Measurements from ENCODE around the gene RASGRF2.

The RASGRF2 gene

GRCh38 chr5:81147011-81147885 lies 187.1 kb downstream of the RASGRF2 start:
- no peak for TF ChIP-seq POLR2A (IDR thresholded peaks at IDR 0.05; ENCODE audit: low read depth, low read length)
- TF ChIP-seq POLR2AphosphoS5 (IDR thresholded peaks at IDR 0.05; ENCODE audit: low read depth, low read length), result no peak
- no peak for TF ChIP-seq TAF1 (IDR thresholded peaks at IDR 0.05; ENCODE audit: borderline replicate concordance, low read depth, low read length)
- DNase-seq (ENCODE audit: insufficient read length) (no peak), FAIRE-seq (no peak)

GRCh38 chr5:81147886-81148571 lies 187.9 kb downstream of the RASGRF2 start:
- no peak for DNase-seq (ENCODE audit: insufficient read length)
- TF ChIP-seq POLR2AphosphoS5 (IDR thresholded peaks at IDR 0.05; ENCODE audit: low read depth, low read length) (no peak), POLR2A (IDR thresholded peaks at IDR 0.05; ENCODE audit: low read depth, low read length) (no peak), TAF1 (IDR thresholded peaks at IDR 0.05; ENCODE audit: borderline replicate concordance, low read depth, low read length) (no peak)
- no peak for FAIRE-seq

GRCh38 chr5:81151546-81151945 lies 191.4 kb downstream of the RASGRF2 start:
- TF ChIP-seq POLR2A (IDR thresholded peaks at IDR 0.05; ENCODE audit: low read depth, low read length) (no peak), TAF1 (IDR thresholded peaks at IDR 0.05; ENCODE audit: borderline replicate concordance, low read depth, low read length) (no peak), POLR2AphosphoS5 (IDR thresholded peaks at IDR 0.05; ENCODE audit: low read depth, low read length) (no peak)
- DNase-seq (ENCODE audit: insufficient read length), result no peak
- no peak for FAIRE-seq

DNA sequence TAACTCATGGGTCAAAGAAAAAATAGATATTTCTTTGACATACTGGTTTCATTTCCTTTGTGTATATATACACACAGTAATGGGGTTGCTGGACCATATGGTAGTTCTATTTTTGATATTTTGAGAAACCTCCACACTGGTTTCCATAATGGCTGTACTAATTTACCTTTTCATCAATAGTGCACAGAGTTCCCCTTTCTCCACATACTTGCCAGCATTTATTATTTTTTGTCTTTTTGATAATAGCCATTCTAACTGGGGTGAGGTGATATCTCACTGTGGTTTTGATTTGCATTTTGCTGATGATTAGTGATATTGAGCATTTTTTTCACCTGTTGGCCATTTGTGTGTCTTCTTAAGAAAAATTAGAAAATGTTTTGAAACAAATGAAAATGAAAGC lies 194.6 kb downstream of the RASGRF2 start:
- no peak for FAIRE-seq
- TF ChIP-seq POLR2A (IDR thresholded peaks at IDR 0.05; ENCODE audit: low read depth, low read length), result no peak
- no peak for TF ChIP-seq POLR2AphosphoS5 (IDR thresholded peaks at IDR 0.05; ENCODE audit: low read depth, low read length)
- TF ChIP-seq TAF1 (IDR thresholded peaks at IDR 0.05; ENCODE audit: borderline replicate concordance, low read depth, low read length), result no peak
- no peak for DNase-seq (ENCODE audit: insufficient read length)

DNA sequence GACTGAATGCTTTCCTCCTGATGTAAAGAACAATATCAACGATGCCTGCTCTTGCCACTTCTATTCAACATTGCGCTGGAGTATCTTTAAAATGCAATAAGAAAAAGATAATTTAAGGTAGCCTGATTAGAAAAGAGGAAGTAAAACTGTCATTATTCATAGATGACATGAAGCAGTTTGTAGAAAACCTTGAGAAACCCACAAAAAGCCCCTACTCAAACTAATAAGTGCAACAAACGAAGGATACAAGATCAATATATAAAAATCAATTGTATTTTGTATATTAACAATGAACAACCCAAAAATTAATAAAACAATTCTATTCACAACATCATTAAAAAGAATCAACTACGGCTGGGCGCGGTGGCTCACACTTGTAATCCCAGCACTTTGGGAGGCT lies 196.6 kb downstream of the RASGRF2 start:
- no peak for FAIRE-seq
- TF ChIP-seq POLR2A (IDR thresholded peaks at IDR 0.05; ENCODE audit: low read depth, low read length) (no peak), TAF1 (IDR thresholded peaks at IDR 0.05; ENCODE audit: borderline replicate concordance, low read depth, low read length) (no peak), POLR2AphosphoS5 (IDR thresholded peaks at IDR 0.05; ENCODE audit: low read depth, low read length) (no peak)

DNA sequence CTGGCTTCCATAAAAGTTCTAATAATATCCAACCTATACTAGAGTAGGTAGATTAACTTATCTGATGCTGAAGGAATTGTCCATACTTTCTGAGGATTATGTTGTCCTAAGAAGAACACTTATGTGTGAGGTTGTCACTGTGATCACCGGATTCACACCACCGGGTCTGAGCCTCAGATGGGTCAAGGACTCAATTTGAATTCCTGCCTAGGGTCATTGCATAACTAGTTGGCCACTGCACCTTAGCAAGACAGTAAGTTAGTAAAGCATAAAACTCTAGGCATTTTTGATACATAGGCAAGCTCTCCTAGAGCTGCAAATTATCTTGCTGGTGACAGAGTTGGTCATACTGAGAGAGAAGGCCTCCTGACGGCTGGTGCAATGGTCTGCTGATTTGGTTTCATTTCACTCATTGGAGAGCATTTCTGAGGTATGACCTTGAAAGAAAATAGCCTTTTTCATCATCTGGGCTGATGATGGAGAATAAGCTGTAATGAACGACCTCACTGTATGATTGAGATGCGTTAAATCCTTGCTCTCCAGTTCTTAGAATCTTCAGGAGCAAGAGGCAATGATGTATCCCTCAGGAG lies 200.9 kb downstream of the RASGRF2 start:
- FAIRE-seq, result peak; percentile 88
- peak; percentile 34 for DNase-seq (ENCODE audit: insufficient read length)
- TF ChIP-seq TAF1 (IDR thresholded peaks at IDR 0.05; ENCODE audit: borderline replicate concordance, low read depth, low read length), result no peak
- no peak for TF ChIP-seq POLR2AphosphoS5 (IDR thresholded peaks at IDR 0.05; ENCODE audit: low read depth, low read length)
- TF ChIP-seq POLR2A (IDR thresholded peaks at IDR 0.05; ENCODE audit: low read depth, low read length), result no peak

More for the DNA sequence above, 196.6 kb downstream of the RASGRF2 start:
- DNase-seq (ENCODE audit: insufficient read length), result no peak

GRCh38 chr5:81162501-81162900 lies 202.3 kb downstream of the RASGRF2 start:
- no peak for FAIRE-seq

GRCh38 chr5:81163651-81164050 lies 203.5 kb downstream of the RASGRF2 start:
- TF ChIP-seq POLR2A (IDR thresholded peaks at IDR 0.05; ENCODE audit: low read depth, low read length), result no peak
- TF ChIP-seq POLR2AphosphoS5 (IDR thresholded peaks at IDR 0.05; ENCODE audit: low read depth, low read length), result no peak
- no peak for TF ChIP-seq TAF1 (IDR thresholded peaks at IDR 0.05; ENCODE audit: borderline replicate concordance, low read depth, low read length)
- FAIRE-seq (no peak), DNase-seq (ENCODE audit: insufficient read length) (no peak)

More at GRCh38 chr5:81162501-81162900, 202.3 kb downstream of the RASGRF2 start:
- TF ChIP-seq POLR2A (IDR thresholded peaks at IDR 0.05; ENCODE audit: low read depth, low read length) (no peak), TAF1 (IDR thresholded peaks at IDR 0.05; ENCODE audit: borderline replicate concordance, low read depth, low read length) (no peak), POLR2AphosphoS5 (IDR thresholded peaks at IDR 0.05; ENCODE audit: low read depth, low read length) (no peak)
- no peak for DNase-seq (ENCODE audit: insufficient read length)

DNA sequence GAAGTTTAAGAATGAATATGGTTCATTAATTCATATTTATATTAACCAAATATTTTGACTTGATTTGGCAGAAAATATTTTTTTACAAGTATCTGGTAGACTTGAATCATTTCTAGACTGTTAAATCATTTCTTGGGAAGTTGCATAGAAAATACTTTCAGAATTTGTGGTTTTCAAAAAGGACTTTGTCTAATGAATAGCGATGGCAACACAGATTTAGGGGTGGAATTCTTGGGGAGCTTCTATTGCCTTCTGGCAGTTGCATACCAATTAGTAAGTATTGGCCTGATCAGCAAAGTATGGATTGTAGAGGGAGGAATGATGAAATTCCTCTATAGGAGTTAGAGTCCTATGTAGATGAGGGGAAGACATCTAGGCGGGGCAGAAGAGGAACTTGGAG lies 204.3 kb downstream of the RASGRF2 start:
- DNase-seq (ENCODE audit: insufficient read length) (no peak), FAIRE-seq (no peak)
- TF ChIP-seq TAF1 (IDR thresholded peaks at IDR 0.05; ENCODE audit: borderline replicate concordance, low read depth, low read length), result no peak
- no peak for TF ChIP-seq POLR2AphosphoS5 (IDR thresholded peaks at IDR 0.05; ENCODE audit: low read depth, low read length)

DNA sequence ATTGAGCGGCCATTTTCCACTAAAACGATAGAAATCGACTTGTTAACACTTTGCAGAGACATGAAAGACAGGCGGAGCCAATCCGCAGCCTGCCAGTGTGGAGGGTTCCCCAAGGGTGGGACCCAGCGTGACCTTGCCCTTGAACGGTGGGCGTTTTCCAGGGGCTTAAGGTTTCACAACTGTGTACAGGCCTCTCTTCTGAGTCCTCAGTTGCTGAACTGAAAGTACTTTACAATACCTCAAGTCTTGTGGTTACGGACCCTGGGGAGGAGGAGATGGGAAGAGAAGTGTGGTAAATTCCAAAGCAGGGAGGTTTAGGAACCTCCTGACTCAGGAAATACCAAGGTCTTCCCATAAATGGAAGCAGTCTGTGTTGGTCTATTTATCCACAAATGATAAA lies 204.8 kb downstream of the RASGRF2 start:
- no peak for TF ChIP-seq POLR2AphosphoS5 (IDR thresholded peaks at IDR 0.05; ENCODE audit: low read depth, low read length)
- TF ChIP-seq POLR2A (IDR thresholded peaks at IDR 0.05; ENCODE audit: low read depth, low read length), result no peak
- no peak for TF ChIP-seq TAF1 (IDR thresholded peaks at IDR 0.05; ENCODE audit: borderline replicate concordance, low read depth, low read length)
- DNase-seq (ENCODE audit: insufficient read length) (no peak), FAIRE-seq (no peak)

GRCh38 chr5:81165493-81166119 lies 205.4 kb downstream of the RASGRF2 start:
- peak; percentile 65 for FAIRE-seq
- DNase-seq (ENCODE audit: insufficient read length), result peak; percentile 45

More at GRCh38 chr5:81165493-81166119, 205.4 kb downstream of the RASGRF2 start:
- no peak for TF ChIP-seq POLR2AphosphoS5 (IDR thresholded peaks at IDR 0.05; ENCODE audit: low read depth, low read length)
- no peak for TF ChIP-seq POLR2A (IDR thresholded peaks at IDR 0.05; ENCODE audit: low read depth, low read length)
- no peak for TF ChIP-seq TAF1 (IDR thresholded peaks at IDR 0.05; ENCODE audit: borderline replicate concordance, low read depth, low read length)
